GM21737 (cell line): ENCODE data around the gene NRIP1.
"Not testable (repeated sequence)": the region's sequence is repeated elsewhere in the genome, so short reads cannot be mapped to it uniquely, and the experiment has no call there.

Source experiments
- ATAC-seq: cut with Tn5 transposase; IDR thresholded peaks from one replicate; pipeline ENCODE4 v1.9.1; 2021; ENCODE audit warnings: mild to moderate bottlenecking, moderate library complexity; ENCODE audit not compliant: unreplicated experiment

The NRIP1 gene

DNA sequence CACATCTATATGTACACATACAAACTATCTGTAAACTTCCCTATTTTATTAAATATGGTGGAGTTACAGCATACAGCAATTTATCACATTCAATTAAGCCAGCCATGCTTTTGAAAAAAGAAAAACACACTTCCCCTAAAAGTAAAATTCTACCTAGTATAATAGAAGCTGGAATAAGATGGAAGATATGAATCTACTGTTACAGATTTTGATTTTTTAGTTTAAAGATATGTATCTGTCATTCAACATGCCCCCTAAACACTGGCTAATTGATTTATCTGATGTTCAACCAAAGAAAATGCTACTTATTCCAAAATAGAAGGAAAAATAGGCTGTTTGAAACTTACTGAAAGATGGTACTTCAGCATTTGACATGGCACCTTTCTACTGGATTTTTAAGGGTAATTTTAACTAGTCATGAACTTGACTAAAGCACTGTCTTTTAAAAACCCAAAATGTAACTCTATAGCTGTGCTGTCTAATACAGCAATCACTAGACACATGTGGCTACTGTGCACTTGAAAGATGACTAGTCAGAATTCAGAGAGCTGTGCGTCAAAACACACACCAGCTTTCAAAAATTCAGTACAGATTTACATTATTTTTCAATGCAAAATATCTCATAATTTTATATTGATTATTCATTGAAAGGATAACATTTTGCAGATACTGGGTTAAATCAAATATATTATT is 25.0 kb downstream of the NRIP1 start:
- no peak for ATAC-seq

- ATAC-seq = no peak
Observed at GRCh38 chr21:15037900-15038293, 26.9 kb downstream of the NRIP1 start.

GRCh38 chr21:15037095-15037899 is 27.5 kb downstream of the NRIP1 start:
- ATAC-seq = no peak

DNA sequence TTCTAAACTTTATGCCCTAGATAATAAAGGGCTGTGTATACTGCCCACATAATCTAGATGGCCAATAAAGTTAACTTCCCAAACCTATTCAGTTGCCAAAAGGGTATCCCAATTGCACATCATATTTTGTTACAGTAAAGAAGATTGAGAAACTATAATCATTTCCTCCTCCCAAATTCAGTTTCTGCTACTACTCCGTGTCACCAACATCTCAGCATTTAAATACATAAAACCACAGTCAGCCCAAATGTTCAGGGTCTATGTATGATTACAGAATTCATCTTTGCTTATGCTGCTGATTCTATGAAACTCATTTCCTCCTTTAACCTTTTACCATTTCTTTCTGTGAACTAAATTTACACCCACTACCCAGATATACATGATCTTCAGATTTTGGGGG is 28.6 kb downstream of the NRIP1 start:
- no peak for ATAC-seq

- ATAC-seq = no peak
Observed at GRCh38 chr21:15034126-15034853, 30.5 kb downstream of the NRIP1 start.

- ATAC-seq = no peak
Observed at GRCh38 chr21:15031790-15032357, 32.9 kb downstream of the NRIP1 start.

DNA sequence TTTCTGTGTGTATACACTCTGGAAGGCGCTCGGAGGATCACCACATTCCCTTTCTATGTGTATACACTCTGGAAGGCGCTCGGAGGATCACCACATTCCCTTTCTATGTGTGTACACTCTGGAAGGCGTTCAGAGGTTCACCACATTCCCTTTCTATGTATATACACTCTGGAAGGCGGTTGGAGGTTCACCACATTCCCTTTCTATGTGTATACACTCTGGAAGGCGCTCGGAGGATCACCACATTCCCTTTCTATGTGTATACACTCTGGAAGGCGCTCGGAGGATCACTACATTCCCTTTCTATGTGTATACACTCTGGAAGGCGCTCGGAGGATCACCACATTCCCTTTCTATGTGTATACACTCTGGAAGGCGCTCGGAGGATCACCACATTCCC is 33.4 kb downstream of the NRIP1 start:
- ATAC-seq = not testable (repeated sequence)

GRCh38 chr21:15030861-15031260 is 33.9 kb downstream of the NRIP1 start:
- ATAC-seq = not testable (repeated sequence)

- no peak for ATAC-seq
Observed at GRCh38 chr21:15029077-15029476, 35.7 kb downstream of the NRIP1 start.

DNA sequence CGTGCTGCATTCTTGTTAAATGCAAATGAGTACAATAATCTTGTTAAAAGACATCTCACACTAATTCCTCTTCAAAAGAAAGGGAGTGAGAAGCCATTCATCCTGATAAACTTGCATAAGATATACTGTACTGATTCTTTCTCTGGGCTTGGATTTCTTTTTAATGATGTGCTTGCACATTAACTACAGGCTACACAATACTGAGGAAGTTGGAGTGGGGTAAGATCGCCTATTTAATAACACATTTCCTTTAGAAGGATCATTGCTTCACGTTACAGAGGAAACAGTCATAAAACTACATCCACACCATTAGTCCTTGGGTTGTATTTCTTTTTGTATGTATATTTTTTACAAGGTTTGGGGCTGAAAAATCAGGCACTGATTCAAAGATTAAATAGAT is 36.6 kb downstream of the NRIP1 start:
- no peak for ATAC-seq

- no peak for ATAC-seq
Observed at GRCh38 chr21:15027056-15027455, 37.7 kb downstream of the NRIP1 start.

DNA sequence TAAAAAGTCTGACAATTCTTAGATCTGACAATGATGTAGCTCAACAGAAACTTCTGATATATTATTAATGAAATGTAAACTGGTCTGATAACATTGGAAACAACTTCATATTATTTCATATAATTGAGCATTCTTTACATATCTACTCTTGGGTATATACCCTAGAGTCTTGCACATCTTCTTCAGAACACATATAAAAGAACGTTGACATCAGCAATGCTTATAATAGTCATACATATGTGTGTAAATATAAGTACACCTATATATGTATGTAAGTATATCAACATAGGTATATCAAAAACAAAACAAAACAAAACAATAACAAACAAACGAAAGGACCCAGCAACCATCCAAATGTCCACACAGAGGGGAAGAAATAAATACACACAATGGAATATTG is 38.4 kb downstream of the NRIP1 start:
- ATAC-seq = no peak

- ATAC-seq = no peak
Observed at GRCh38 chr21:15023776-15024175, 41.0 kb downstream of the NRIP1 start.

GRCh38 chr21:15022608-15023261 is 42.1 kb downstream of the NRIP1 start:
- ATAC-seq = no peak

GRCh38 chr21:15020797-15021196 is 44.0 kb downstream of the NRIP1 start:
- ATAC-seq = no peak

- no peak for ATAC-seq
Observed at GRCh38 chr21:15018382-15018781, 46.4 kb downstream of the NRIP1 start.

- ATAC-seq = no peak
Observed at GRCh38 chr21:15015622-15016471, 49.0 kb downstream of the NRIP1 start.

DNA sequence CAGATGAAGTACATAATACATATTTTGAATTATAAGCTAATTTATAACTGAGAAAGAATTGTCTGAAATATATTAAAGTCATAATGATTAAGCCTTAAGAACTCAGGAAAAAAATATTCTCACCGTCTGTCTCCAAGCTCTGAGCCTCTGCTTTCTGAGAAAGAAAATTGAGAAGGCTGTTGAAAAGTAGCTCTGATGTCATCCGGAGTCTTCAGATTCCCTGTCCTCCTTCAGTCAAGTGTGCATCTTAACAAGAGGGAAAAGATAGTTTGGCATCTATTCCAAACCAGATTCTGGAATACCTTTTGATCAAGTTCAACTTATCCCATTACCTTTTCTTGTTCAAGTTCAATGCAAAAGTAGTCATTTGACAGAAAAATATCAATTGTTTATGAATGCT is 50.6 kb downstream of the NRIP1 start:
- no peak for ATAC-seq

- no peak for ATAC-seq
Observed at GRCh38 chr21:15011967-15012366, 52.8 kb downstream of the NRIP1 start.

GRCh38 chr21:15010645-15011044 is 54.2 kb downstream of the NRIP1 start:
- no peak for ATAC-seq
